HG02870 (cell line): ENCODE results near the gene TSHZ2.

Experiments used
- ATAC-seq: cut with Tn5 transposase; IDR thresholded peaks from one replicate; pipeline ENCODE4 v1.9.1; 2021; ENCODE audit warnings: mild to moderate bottlenecking, moderate library complexity; ENCODE audit not compliant: unreplicated experiment

TSHZ2 gene, protein sequence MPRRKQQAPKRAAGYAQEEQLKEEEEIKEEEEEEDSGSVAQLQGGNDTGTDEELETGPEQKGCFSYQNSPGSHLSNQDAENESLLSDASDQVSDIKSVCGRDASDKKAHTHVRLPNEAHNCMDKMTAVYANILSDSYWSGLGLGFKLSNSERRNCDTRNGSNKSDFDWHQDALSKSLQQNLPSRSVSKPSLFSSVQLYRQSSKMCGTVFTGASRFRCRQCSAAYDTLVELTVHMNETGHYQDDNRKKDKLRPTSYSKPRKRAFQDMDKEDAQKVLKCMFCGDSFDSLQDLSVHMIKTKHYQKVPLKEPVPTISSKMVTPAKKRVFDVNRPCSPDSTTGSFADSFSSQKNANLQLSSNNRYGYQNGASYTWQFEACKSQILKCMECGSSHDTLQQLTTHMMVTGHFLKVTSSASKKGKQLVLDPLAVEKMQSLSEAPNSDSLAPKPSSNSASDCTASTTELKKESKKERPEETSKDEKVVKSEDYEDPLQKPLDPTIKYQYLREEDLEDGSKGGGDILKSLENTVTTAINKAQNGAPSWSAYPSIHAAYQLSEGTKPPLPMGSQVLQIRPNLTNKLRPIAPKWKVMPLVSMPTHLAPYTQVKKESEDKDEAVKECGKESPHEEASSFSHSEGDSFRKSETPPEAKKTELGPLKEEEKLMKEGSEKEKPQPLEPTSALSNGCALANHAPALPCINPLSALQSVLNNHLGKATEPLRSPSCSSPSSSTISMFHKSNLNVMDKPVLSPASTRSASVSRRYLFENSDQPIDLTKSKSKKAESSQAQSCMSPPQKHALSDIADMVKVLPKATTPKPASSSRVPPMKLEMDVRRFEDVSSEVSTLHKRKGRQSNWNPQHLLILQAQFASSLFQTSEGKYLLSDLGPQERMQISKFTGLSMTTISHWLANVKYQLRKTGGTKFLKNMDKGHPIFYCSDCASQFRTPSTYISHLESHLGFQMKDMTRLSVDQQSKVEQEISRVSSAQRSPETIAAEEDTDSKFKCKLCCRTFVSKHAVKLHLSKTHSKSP (N-terminal part only)

GRCh38 chr20:52972190-52972937 is at the start of gene TSHZ2:
TSHZ2 (plus strand) TSS chr20:52972358; CDS start chr20:52973294, 936 bp downstream.
- no peak for ATAC-seq

DNA sequence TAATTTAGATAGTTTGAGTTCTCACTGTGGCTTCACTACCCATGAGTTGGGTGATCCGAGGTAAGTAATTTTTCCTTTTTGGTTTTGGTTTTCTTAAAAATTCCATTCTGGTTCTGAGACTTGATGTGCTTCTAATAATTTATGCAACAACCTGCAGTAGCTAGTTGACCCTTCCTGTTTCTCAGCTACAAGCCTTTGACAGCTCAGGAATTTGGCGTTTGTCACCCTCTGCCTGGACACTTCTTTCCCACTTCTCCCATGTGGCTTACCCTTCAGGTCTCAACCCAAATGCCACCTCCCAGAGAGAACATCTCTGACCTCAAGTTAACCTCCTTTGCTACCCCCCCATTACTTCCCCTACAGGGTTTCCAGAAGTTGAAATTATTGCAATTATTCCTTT is 49.7 kb upstream of the TSHZ2 start:
- ATAC-seq: no peak

- no peak for ATAC-seq
Measured at GRCh38 chr20:52923123-52923937, 48.8 kb upstream of the TSHZ2 start.

- no peak for ATAC-seq
Measured at GRCh38 chr20:52924411-52925271, 47.5 kb upstream of the TSHZ2 start.

- ATAC-seq: no peak
Measured at GRCh38 chr20:52926505-52926904, 45.7 kb upstream of the TSHZ2 start.

DNA sequence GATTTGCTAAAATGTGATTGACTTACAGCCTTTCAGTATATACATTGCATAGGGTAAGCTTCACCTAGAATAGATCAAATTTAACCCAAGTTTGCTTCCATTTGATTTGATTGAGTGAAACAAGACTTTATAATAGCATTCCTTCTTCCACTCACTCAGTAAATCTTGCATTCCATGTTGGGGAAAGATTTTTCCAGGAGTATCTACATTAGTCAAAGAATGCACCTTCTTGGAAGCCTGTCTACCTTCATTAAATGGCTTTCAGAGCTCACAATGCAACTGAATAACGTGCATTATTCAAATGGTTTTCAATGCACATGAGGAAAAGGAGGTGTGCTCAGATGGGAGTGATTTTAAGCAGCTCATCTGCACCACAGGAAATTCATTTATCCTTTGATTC is 38.3 kb upstream of the TSHZ2 start:
- no peak for ATAC-seq

DNA sequence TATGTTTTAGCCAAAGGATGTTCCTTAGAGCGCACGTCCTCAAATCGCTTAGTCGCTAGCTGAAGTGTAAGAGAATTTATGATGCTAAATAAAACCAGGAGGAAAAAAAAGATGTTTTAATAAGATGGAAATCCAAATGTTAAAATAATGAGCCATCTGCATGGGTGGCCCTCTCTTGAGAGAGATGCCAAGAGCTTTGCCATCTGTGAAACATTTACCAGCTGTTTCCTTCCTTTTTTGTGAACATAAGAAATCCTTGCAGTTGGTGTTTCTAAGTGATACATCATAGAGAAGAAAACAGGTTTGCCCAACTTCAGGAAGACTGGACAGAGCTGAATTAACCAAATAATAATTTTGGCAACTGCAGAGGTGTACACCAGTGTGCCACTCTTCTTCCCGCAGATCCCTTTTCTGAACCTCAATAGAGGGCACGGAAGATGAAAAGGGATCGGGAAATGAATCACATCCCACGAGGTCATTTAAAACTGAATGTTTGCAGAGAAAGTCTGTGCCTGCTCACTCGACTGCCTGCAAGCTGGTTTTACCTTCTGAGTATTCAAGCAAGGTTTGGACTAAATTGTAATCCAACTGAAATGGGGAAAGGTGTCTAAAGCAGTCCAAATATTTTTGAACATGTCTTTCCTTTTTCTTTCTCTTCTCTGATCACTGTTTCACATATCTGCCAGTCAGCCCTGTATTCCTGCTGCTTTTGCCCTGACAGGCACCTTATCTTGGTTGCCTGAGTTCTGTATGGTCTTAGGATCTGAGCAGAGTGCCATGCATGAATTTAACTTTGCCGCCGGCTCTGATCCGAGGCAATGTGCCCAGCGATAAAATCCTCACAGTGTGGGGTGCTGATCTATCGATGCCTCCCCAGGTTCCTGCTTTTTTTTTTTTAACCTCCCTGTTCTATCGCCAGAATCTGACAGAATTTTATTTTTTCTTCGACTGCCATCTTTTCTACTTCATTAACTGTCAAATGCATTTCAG is 35.5 kb upstream of the TSHZ2 start:
- ATAC-seq: no peak

GRCh38 chr20:52937591-52938100 is 34.5 kb upstream of the TSHZ2 start:
- ATAC-seq: no peak

DNA sequence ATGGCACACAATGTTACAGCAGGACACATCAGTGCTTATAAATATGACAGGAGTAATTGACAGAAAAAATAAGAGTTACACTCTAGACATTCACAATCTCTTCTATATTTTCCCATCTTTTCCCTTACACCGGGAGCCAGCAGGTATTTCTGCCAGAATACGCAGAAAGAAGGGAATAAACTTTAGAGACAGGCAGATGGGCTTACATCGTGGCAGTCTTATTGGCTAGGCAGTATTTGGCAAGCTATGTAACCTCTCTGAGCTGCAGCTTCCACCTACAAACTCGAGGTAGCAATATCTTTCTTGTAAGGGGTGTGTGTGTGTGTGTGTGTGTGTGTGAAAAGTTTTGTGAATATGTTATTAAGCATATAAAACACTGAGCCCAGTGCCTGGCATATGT is 33.0 kb upstream of the TSHZ2 start:
- no peak for ATAC-seq

DNA sequence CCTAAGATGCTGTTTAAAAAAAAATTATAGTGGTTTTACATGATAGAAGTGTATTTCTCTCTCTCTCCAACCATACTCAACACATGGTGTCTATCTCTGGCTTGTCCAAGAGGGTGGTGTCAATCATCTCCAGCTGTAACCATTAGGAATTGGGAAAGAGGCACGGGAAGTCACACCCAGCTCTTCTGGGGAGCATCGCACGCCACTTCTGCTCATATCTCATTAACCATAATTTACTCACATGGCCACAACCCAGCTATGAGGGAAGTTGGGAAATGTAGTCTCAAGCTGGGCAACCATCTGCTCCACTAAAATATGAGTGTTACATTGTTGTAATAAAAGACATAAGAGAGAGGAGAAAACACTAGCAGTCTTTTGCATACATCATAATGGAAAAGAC is 30.4 kb upstream of the TSHZ2 start:
- no peak for ATAC-seq

- ATAC-seq: no peak
Measured at GRCh38 chr20:52943185-52943841, 28.8 kb upstream of the TSHZ2 start.

- ATAC-seq: no peak
Measured at GRCh38 chr20:52945268-52945667, 26.9 kb upstream of the TSHZ2 start.

DNA sequence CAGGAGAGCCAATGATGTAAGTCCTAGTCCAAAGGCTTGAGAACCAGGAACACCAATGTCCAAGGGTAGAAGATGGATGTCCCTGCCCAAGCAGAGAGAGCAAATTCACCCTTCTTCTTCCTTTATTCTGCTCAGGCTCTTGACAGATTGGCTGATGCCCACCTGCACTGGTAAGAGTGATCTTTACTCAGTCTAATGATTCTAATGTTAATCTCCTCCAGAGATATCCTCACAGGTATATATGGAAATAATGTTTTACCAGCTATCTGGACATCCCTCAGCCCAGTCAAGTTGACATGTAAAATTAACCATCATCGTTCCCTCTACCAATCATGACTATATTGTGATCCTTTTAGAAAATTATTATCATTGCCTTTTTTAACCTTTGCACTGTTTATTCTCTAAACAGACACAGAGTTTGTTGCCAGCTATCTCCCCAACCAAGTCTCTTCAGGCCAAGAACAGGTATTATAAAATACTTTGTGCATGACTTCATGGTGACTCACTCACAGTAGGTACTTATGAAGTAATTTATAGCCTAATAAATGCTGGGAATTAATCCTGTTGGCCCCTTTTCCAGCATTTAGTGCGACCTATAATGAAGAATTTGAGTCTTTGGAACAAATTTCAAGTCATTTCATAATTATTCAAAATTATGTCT is 26.2 kb upstream of the TSHZ2 start:
- ATAC-seq: no peak

- ATAC-seq: no peak
Measured at GRCh38 chr20:52948491-52948890, 23.7 kb upstream of the TSHZ2 start.

GRCh38 chr20:52953020-52953419 is 19.1 kb upstream of the TSHZ2 start:
- ATAC-seq: no peak

DNA sequence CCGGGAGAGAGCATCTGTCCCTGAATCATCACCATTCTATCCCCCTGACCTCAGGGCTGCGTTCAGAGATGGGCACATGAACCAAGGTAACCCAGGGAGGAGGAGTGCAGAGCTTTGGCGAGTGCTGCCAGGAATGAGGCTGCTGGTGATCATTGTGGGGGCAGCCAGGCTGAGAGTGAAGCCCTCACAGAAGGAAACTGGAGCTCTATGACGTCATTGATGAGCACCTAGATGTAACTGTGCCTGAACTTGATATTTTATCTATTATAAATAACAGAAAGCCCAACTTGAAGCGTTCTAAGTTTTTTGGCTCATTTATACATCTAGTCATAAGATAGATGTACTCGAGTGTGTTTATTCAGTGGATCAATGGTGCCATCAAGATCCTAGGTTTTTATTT is 17.3 kb upstream of the TSHZ2 start:
- ATAC-seq: no peak

GRCh38 chr20:52958211-52958610 is 13.9 kb upstream of the TSHZ2 start:
- ATAC-seq: no peak
